Activated CD4-positive, alpha-beta T cell treated with anti-CD3 and anti-CD28 coated beads for 36 hours (primary cell): ENCODE results near the gene CGGBP1. TPM values are rescaled to one million over a fixed set of nuclear protein-coding genes. Genes with fewer than 3 reads are reported as not detected.

Experiments used
- ATAC-seq: fragments of 200-7000 bp; cut with Tn5 transposase; one replicate; pipeline ENCODE4 v1.10.0; 2021; ENCODE audit warnings: mild to moderate bottlenecking, moderate library complexity
- CTCF ChIA-PET: fragments of 350-600 bp; sonication (Branson Sonifier 250); formaldehyde crosslinking; loops from one replicate; lab custom pipeline; 2021; ENCODE audit warnings: antibody characterized with exemption; lab: Charles Lee
- POLR2A ChIA-PET: fragments of 350-600 bp; sonication (Branson Sonifier 250); formaldehyde crosslinking; loops from one replicate; lab custom pipeline; 2021; ENCODE audit warnings: antibody characterized with exemption, inconsistent platforms; lab: Charles Lee
- DNase-seq: peaks from one replicate; pipeline ENCODE4 v3.0.0-alpha.2; 2020
- H3K27ac Mint-ChIP-seq: one replicate; pipeline ENCODE4 v1.8.0; 2021; ENCODE audit warnings: mixed read lengths
- H3K27me3 Mint-ChIP-seq: one replicate; pipeline ENCODE4 v1.8.0; 2021; ENCODE audit warnings: mixed read lengths
- H3K36me3 Mint-ChIP-seq: one replicate; pipeline ENCODE4 v1.8.0; 2021; ENCODE audit warnings: low read depth, mixed read lengths
- H3K4me1 Mint-ChIP-seq: one replicate; pipeline ENCODE4 v1.8.0; 2021; ENCODE audit warnings: mixed read lengths
- H3K4me3 Mint-ChIP-seq: one replicate; pipeline ENCODE4 v1.8.0; 2021; ENCODE audit warnings: mild to moderate bottlenecking, moderate library complexity, mixed read lengths
- H3K9me3 Mint-ChIP-seq: one replicate; pipeline ENCODE4 v1.8.0; 2021; ENCODE audit warnings: low read depth, mixed read lengths
- intact Hi-C, 2 experiments: fragments of 100-400 bp; cut with DNase I in 1 of 2; cut with micrococcal nuclease in 1 of 2; formaldehyde crosslinking; loops; one replicate each; pipeline versions ENCODE4 v1.14.2 to v1.15.1; 2022 to 2024; cut with DNase I, micrococcal nuclease
- total RNA-seq, 2 experiments: library from RNA; stranded (reverse); gene quantifications; one replicate each; pipeline ENCODE4 v1.2.3, GENCODE V29; 2021

The CGGBP1 gene
- total RNA-seq, 2 experiments from 2014 or later, result 85.4 to 95.5 TPM

DNA sequence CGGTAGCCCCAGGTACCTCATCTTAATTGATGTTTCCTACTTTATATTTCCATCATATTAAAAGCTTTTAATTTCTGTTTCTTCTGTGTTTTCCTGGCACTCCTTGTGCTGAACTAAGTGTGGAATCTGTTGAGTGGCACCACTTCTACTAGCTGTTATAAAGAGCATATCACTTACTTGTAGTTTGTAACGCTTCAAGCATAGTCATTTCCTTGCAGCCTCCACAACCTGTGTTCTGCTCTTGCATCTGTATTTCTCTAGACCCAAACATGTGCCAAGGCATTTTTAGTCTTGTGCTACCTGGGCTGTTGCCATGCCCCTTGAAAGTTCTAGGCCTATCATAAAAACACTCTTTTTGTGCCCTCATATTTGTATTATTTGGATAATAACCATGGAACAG is 16.3 kb upstream of the CGGBP1 start:
- Mint-ChIP-seq H3K27me3 (no peaks in the 10 kb centered on the region), H3K4me3 (no peak overlapping the region), H3K9me3 (peaks cover 8% of the 10 kb centered on the region), H3K36me3 (peaks cover 18% of the 10 kb centered on the region), H3K27ac (no peak overlapping the region), H3K4me1 (peaks cover 50% of the 10 kb centered on the region)
- ChIA-PET POLR2A (no interaction called here), CTCF (no interaction called here)
- DNase-seq (no peak), ATAC-seq (no peak)
- intact Hi-C loops, result no loop called here

DNA sequence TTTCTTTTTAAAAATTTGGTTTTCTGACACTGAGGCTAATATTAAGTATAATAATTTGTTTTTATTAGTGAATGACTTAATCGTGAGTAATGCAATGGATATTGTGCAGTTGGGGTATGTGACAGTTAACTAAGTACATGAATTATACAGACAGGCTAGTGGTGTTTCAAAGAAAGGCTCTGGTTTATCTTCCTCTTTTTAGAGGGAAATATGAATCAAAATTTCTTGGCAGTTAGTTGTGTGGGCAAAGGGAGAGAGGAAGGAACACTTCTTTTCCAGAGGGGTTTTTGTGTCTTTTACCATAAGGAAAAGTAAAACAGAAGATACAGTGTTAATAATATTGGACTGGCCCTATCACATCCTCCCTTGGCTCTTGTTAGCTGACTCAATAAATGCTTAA is 2.9 kb upstream of the CGGBP1 start:
- no peak for DNase-seq
- Mint-ChIP-seq H3K4me1 (peaks cover 40% of the 10 kb centered on the region), H3K36me3 (peaks cover 19% of the 10 kb centered on the region), H3K9me3 (no peaks in the 10 kb centered on the region), H3K27ac (peak overlapping the region; percentile 71), H3K27me3 (no peaks in the 10 kb centered on the region), H3K4me3 (peak overlapping the region; percentile 45)
- no peak for ATAC-seq
- intact Hi-C loops, result no loop called here
- ChIA-PET CTCF (no interaction called here), POLR2A (no interaction called here)

DNA sequence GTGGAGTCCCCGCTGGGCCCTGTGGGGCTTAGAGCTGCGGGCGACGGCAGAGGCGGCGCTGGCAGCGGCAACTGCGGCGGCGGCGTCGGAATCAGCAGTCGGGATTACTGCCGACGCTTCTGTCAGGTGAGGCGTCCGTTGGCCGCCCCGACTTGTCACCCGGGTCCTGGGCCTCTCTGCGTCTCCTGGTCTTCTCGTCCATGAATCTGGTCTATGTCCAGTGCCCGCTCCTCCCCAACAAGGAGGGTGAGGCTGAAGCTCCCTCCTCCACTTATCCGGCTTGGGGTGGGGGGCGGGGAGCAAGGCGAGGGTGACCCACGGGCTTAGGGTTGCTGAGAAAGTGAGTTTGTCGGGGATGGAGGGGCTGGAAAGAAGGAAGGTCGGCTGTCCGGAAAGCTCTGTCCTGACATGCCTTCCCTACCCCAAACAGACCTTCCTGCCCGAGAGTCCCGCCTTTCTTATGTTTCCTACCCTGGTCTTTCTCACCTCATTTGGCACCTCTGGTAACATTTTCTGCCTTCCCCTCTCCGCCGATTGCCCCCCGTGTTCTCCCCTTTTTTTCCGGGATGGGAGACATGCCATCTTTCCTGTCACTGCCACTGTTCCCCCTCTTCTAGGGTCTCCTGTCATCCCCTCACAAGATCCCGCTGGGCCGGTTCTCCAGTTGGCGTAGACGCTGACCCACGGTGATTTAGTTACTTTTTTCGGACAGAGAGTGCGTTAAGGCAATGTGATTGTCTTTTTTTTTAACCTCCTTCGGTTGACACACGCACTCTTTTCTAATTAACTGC is 770 bp upstream of the CGGBP1 start:
- H3K4me3 Mint-ChIP-seq, result peak overlapping the region; percentile 94
- H3K4me1 Mint-ChIP-seq, result peaks cover 53% of the 10 kb centered on the region
- DNase-seq (no peak), ATAC-seq (no peak)
- ChIA-PET POLR2A (interaction anchor here (1.0 to 2.0 kb wide), 2 partner anchors 27 to 90 kb away, joined by 3 to 15 read pairs; partner anchors contain the start of gene C3orf38), CTCF (interaction anchor here (0.6 to 1.5 kb wide), 2 partner anchors 288 to 772 kb away, joined by 3 read pairs; no protein-coding TSS in a partner anchor)
- H3K9me3 Mint-ChIP-seq, result no peaks in the 10 kb centered on the region
- peaks cover 34% of the 10 kb centered on the region for H3K36me3 Mint-ChIP-seq
- H3K27me3 Mint-ChIP-seq, result no peaks in the 10 kb centered on the region
- intact Hi-C loops, result loop anchor here (1.0 to 5.0 kb wide), 5 partner anchors 28 to 832 kb away; partner anchors contain the start of genes C3orf38 (in 2 of the 2) and CHMP2B (in 1 of the 2)
- H3K27ac Mint-ChIP-seq, result peak overlapping the region; percentile 97

DNA sequence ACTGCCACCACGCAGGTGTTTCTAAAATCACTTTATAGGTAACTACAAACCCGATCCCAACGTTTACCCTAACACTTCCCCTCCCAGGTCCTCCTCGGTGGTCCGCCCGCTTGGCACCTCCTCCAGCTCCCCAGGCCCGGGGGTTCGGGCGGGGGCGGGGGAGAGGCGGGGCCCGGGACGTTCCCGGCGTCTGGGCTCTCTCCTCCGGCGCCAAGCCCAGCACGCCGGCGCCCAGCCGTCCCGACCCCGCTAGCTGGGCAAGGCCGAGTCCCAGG is 562 bp downstream of the CGGBP1 start:
- H3K36me3 Mint-ChIP-seq, result peaks cover 41% of the 10 kb centered on the region
- peak overlapping the region; percentile 97 for H3K27ac Mint-ChIP-seq
- DNase-seq (no peak), ATAC-seq (no peak)
- peaks cover 49% of the 10 kb centered on the region for H3K4me1 Mint-ChIP-seq
- H3K9me3 Mint-ChIP-seq, result no peaks in the 10 kb centered on the region
- H3K4me3 Mint-ChIP-seq, result peak overlapping the region; percentile 94
- ChIA-PET CTCF (interaction anchor here (1.3 kb wide), 1 partner anchor 26 kb away, joined by 3 read pairs; no protein-coding TSS in a partner anchor), POLR2A (interaction anchor here (0.7 to 2.0 kb wide), 2 partner anchors 91 to 517 kb away, joined by 3 to 15 read pairs; partner anchors contain the start of gene C3orf38)
- intact Hi-C loops, result loop anchor here in 1 of 2 experiments (5.0 kb wide), 2 partner anchors 54 to 831 kb away; partner anchors contain the start of gene CHMP2B
- no peaks in the 10 kb centered on the region for H3K27me3 Mint-ChIP-seq

DNA sequence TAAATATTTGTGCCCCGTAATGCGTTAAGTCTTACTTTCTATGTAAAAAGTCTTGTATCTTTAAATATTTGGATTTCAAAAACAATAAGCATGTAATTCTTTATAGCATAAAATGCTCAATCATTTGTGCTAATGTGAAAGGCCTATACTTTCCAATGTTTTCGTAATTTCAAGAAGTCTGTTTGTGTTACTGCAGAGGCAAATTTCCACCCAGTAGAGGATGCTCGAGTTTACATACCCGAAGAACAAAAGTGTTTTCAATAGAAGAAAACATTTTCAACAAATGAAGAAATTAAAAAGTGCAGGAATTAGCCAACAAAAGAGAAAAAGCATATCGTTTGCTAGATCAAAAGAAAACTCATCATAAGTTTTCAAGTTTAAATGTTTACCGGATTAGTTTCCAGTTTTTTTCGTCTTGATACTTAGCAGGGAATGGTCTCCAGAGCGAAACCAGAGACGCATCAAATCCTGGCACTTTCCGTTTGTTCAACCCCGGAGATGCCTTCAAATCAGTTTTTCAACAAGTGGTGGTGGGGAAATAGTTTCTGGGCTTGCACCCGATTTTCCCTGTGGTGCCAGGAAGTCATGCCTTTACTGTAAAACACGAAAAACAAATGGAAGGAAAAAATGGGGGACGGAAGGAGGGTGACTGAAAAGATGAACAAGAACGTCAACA is 1.0 kb downstream of the CGGBP1 start:
- ATAC-seq (no peak), DNase-seq (no peak)
- H3K27me3 Mint-ChIP-seq, result no peaks in the 10 kb centered on the region
- peaks cover 41% of the 10 kb centered on the region for H3K36me3 Mint-ChIP-seq
- ChIA-PET POLR2A (interaction anchor here (0.6 to 2.0 kb wide), 2 partner anchors 91 to 92 kb away, joined by 3 to 15 read pairs; partner anchors contain the start of gene C3orf38), CTCF (interaction anchor here (1.3 kb wide), 1 partner anchor 26 kb away, joined by 3 read pairs; no protein-coding TSS in a partner anchor)
- peak overlapping the region; percentile 94 for H3K4me3 Mint-ChIP-seq
- no peaks in the 10 kb centered on the region for H3K9me3 Mint-ChIP-seq
- peaks cover 45% of the 10 kb centered on the region for H3K4me1 Mint-ChIP-seq
- intact Hi-C loops, result loop anchor here in 1 of 2 experiments (5.0 kb wide), 2 partner anchors 55 to 830 kb away; partner anchors contain the start of gene CHMP2B
- peak overlapping the region; percentile 92 for H3K27ac Mint-ChIP-seq

DNA sequence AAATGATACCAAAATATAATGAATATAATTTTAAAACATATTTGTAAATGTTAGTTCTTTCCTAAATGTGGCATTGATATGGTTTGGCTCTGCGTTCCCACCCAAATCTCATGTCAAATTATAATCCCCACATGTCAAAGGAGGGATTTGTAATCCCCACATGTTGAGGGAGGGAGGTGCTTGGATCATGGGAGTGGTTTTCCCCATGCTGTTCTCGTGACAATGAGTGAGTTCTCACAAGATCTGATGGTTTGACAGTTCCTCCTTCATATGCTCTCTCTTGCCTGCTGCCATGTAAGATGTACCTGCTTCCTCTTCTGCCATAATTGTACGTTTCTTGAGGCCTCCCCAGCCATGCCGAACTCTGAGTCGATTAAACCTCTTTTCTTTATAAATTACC is 12.0 kb downstream of the CGGBP1 start:
- Mint-ChIP-seq H3K36me3 (no peaks in the 10 kb centered on the region), H3K4me3 (no peak overlapping the region), H3K4me1 (peaks cover 12% of the 10 kb centered on the region), H3K9me3 (no peaks in the 10 kb centered on the region), H3K27me3 (no peaks in the 10 kb centered on the region), H3K27ac (no peak overlapping the region)
- POLR2A ChIA-PET, result no interaction called here
- CTCF ChIA-PET, result interaction anchor here (1.4 kb wide), 1 partner anchor 66 kb away, joined by 5 read pairs; no protein-coding TSS in a partner anchor
- intact Hi-C loops, result no loop called here
- ATAC-seq (no peak), DNase-seq (no peak)

DNA sequence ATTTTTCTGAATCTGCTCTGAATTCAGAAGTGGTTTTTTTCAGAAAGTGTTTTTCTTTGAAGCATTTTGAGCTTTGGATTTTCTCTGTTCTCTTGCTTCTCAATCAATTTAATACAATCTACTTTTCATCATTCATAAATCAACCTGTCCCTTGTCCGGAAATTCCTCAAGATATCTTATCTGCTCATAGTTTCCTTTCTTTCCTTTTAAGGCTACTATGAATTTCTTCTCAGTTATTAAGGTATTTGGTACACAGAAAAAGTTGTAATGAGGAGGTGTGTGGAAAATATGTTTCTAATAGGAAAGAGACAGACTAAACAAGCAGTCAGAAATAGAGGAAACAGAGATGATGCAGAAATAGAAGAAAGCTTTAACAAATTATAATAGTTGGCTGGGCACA is 14.4 kb downstream of the CGGBP1 start:
- H3K27me3 Mint-ChIP-seq, result no peaks in the 10 kb centered on the region
- DNase-seq (no peak), ATAC-seq (no peak)
- peaks cover 9% of the 10 kb centered on the region for H3K4me1 Mint-ChIP-seq
- H3K4me3 Mint-ChIP-seq, result no peak overlapping the region
- CTCF ChIA-PET, result no interaction called here
- POLR2A ChIA-PET, result no interaction called here
- H3K36me3 Mint-ChIP-seq, result no peaks in the 10 kb centered on the region
- no peaks in the 10 kb centered on the region for H3K9me3 Mint-ChIP-seq
- H3K27ac Mint-ChIP-seq, result no peak overlapping the region
- intact Hi-C loops, result no loop called here

DNA sequence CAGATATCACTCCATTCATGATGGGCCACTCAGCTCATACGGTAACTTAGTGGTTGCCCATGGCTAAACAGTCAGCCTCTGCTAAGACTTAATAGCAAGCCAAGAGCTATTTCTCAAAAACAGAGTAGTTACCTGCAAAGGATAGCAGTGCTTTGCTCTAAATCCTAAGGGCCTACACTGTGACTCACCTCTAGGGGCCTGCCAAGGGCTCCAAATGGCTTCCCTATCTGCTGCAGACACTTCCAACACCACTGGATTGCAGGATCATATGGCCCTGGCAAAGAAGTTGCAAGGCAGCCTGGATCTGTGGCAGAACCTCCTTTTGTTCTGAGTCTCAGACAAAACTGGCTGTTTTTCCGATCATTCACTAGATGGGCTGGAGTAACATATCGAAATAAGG is 17.8 kb downstream of the CGGBP1 start:
- no peak for ATAC-seq
- Mint-ChIP-seq H3K4me1 (peaks cover 4% of the 10 kb centered on the region), H3K36me3 (no peaks in the 10 kb centered on the region), H3K27me3 (no peaks in the 10 kb centered on the region), H3K27ac (no peak overlapping the region), H3K4me3 (no peak overlapping the region), H3K9me3 (no peaks in the 10 kb centered on the region)
- ChIA-PET CTCF (no interaction called here), POLR2A (no interaction called here)
- DNase-seq, result no peak
- intact Hi-C loops, result no loop called here

DNA sequence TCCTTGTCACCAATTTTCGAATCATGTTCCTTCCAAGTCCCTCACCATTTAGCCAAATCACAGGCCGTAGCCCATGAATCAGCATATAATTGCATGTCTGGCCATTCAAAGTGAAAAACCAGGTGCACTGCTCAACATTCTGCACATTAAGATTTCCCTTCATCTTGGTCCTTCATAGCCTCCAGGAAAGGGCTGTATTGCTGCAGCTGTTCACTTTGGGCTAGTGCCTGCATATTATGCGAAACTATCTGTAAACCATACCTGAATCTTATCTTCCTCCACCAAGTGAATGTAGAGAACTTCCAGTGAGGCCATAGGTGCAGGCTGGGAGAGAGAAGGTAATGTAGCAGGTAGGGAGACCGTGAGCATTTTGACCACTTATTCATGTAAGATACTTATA is 18.3 kb downstream of the CGGBP1 start:
- no peak overlapping the region for H3K4me3 Mint-ChIP-seq
- H3K36me3 Mint-ChIP-seq, result no peaks in the 10 kb centered on the region
- ATAC-seq (no peak), DNase-seq (no peak)
- H3K27ac Mint-ChIP-seq, result no peak overlapping the region
- no peaks in the 10 kb centered on the region for H3K9me3 Mint-ChIP-seq
- POLR2A ChIA-PET, result no interaction called here
- peaks cover 4% of the 10 kb centered on the region for H3K4me1 Mint-ChIP-seq
- no peaks in the 10 kb centered on the region for H3K27me3 Mint-ChIP-seq
- CTCF ChIA-PET, result no interaction called here
- intact Hi-C loops, result no loop called here

DNA sequence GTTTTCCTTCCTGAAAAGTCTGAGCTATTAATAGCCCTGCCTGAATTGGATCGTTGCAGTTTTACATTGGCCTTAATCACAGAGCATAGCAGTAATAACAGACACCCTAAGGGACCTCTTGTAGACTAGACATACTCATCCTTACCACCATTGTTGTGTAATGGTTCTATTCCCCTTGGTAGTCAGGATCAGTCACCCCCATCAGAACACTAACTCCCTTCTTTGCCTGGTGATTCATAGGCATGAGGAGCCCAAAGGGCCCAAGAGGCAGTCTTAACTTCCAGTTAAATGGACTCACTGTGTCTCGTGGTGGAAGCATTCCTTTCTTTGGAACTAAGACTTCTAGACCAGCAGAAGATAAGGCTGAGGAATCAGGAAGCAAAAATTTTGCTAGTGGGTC is 20.2 kb downstream of the CGGBP1 start:
- ChIA-PET CTCF (interaction anchor here (0.6 to 1.6 kb wide), 3 partner anchors 10 to 35 kb away, joined by 3 to 5 read pairs (median 4); no protein-coding TSS in a partner anchor), POLR2A (no interaction called here)
- Mint-ChIP-seq H3K36me3 (no peaks in the 10 kb centered on the region), H3K27me3 (no peaks in the 10 kb centered on the region), H3K4me3 (no peak overlapping the region), H3K9me3 (no peaks in the 10 kb centered on the region), H3K27ac (no peak overlapping the region), H3K4me1 (peaks cover 5% of the 10 kb centered on the region)
- intact Hi-C loops, result no loop called here
- DNase-seq (no peak), ATAC-seq (no peak)

DNA sequence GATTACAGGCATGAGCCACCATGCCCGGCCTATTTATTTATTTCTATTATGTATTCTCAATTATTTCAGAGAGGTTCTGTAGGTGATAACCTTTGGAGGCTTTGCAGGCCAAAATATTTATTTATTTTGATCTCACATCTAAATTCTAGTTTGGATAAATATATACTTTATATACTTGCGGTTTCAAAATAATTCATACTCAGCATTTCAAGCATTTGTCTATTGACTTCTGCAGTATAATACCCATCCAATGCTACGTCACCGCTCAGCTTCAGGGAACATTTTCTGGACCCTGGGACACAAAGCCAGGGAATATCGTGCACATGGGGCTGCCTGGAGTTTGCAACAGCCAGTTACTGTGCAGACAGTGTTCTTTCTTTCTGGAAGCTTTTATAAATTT is 22.6 kb downstream of the CGGBP1 start:
- Mint-ChIP-seq H3K36me3 (no peaks in the 10 kb centered on the region), H3K4me3 (no peak overlapping the region), H3K4me1 (peaks cover 23% of the 10 kb centered on the region), H3K27ac (no peak overlapping the region), H3K27me3 (no peaks in the 10 kb centered on the region), H3K9me3 (no peaks in the 10 kb centered on the region)
- ATAC-seq (no peak), DNase-seq (no peak)
- intact Hi-C loops, result no loop called here
- POLR2A ChIA-PET, result no interaction called here
- CTCF ChIA-PET, result interaction anchor here (0.6 kb wide), 2 partner anchors 53 to 67 kb away, joined by 4 to 6 read pairs; no protein-coding TSS in a partner anchor
